HL-60 (cell line): Measurements from ENCODE around the gene COL6A3.

Source experiments
- CTCF ChIP-seq: IDR thresholded peaks from one replicate; pipeline ENCODE4 v1.5.1; 2011; ENCODE audit warnings: low read length, control low read depth, inconsistent platforms; ENCODE audit not compliant: insufficient read depth
- GABPA ChIP-seq: IDR thresholded peaks from 2 replicates; pipeline ENCODE4 v1.6.1; 2012; ENCODE audit warnings: low read depth
- POLR2AphosphoS5 ChIP-seq: IDR thresholded peaks from 2 replicates; pipeline ENCODE4 v1.6.1; 2012; ENCODE audit warnings: low read depth
- REST ChIP-seq: IDR thresholded peaks from 2 replicates; pipeline ENCODE4 v1.6.1; 2012; ENCODE audit warnings: low read depth; ENCODE audit not compliant: insufficient replicate concordance
- SPI1 ChIP-seq: IDR thresholded peaks from 2 replicates; pipeline ENCODE4 v1.6.1; 2012; ENCODE audit warnings: low read depth, mild to moderate bottlenecking, borderline replicate concordance

DNA sequence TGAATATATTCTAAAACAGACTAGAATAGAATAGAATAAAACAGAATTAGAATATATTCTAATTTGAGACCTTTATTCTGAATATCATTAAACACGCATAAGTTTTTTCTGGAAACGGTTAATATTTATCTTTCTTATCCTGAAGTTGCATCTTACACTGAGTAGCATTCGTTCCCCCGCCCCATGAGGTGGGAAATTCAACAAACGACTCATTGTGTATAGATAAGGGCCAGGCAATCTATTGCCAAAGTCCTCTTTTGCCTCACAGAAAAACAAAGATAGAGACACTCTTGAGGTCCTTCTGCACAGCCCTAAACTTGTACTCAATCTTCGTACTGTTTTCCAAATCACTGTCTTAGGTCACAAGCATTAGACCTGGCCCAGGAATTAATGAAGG is 98.1 kb downstream of the COL6A3 start:
- TF ChIP-seq POLR2AphosphoS5 (no peak), CTCF (no peak), GABPA (no peak), REST (no peak), SPI1 (no peak)
